ENCODE results near the gene HPS4.

HPS4 gene

GRCh38 chr22:26499188-26499703 is 15.7 kb upstream of the HPS4 start:
- DNase-seq (ENCODE audit: low read depth in 2 of 2), result no peak

- no peak for DNase-seq (ENCODE audit: low read depth in 2 of 2)
These were observed 12.9 kb upstream of the HPS4 start for GRCh38 chr22:26496456-26496855.

DNA sequence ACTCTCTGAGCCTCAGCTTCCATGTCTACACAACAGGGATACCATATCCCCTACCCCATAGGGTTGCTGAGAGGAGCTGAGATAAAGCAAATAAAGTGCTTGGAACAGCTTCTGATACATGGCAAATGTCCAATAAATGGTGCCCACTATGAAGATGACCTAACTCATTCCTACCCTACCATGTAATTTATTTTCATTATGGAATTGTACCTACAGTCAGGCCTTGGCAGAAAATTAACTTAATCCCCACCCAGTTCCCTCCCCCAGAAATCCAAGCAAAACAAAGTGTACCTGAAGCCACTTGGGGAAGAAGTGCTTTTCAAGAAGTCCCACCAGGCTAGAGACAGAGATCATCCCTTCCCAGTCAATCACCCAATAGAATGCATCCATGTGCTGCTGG is 10.9 kb upstream of the HPS4 start:
- DNase-seq (ENCODE audit: low read depth in 2 of 2), result no peak

GRCh38 chr22:26492220-26492619 is 8.6 kb upstream of the HPS4 start:
- DNase-seq (ENCODE audit: low read depth in 2 of 2), result no peak

DNA sequence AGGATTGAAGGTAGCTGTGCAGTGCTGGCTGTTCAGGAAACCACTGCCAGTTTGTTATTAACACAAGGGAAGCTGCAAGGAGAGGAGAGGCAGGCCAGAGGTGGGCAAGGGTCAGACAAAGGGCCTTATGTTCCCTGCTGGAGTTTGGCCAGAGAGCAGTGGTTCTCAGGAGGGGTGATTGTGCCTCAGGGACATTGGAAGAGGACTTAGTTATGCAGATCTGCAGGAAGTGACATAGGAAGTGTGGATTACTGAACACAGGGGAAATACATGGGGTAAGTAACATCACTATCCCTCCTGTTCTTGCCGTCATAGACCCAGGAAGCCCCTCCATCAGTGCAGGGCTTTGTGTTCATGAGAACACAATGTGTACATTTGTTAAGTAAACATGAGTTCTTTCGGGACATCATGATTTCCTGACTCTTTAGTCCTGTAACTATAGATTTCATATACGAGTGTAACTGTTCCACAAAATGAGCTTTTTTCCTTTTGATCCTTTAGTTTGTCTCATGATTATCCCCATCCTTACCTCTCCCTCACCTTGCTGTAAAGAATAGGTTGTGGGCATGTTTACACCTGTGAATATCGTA is 6.0 kb upstream of the HPS4 start:
- DNase-seq (ENCODE audit: low read depth in 2 of 2), result no peak

DNA sequence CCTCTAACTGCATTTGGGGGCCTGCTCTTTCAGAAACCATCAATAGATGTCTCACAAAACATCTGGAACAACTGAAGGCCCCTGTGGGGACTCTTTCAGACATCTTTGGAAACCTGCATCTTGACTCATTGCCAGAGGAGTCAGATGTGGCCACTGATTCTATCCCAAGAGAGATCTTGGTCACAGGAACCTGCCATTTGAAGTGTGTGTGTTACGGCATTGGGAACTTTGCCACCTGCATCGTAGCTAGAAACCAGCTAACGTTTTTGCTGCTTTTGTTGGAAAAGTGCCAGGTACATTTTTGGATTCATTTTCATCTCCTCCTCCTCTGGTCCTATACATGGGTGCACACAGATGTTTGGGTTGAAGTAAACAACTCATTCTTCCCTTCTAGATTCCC is 4.4 kb upstream of the HPS4 start:
- DNase-seq (ENCODE audit: low read depth in 2 of 2), result no peak

DNA sequence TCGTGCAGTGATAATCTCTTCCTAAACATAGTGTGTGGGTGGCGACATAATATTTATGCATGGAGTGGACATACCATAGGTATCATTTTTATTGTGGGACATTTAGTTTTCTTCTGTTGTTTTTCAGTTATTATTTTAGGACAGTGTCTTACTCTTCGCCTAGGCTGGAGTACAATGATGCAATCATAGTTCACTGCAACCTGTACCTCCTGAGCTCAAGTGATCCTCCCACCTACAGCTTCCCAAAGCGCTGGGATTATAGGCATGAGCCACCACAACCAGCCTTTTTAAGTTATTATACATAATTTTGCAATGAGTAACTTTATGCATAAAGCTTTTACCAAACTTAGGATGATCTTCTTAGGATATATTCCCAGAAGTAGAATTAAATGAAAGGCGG is 2.8 kb upstream of the HPS4 start:
- no peak for DNase-seq (ENCODE audit: low read depth in 2 of 2)

DNA sequence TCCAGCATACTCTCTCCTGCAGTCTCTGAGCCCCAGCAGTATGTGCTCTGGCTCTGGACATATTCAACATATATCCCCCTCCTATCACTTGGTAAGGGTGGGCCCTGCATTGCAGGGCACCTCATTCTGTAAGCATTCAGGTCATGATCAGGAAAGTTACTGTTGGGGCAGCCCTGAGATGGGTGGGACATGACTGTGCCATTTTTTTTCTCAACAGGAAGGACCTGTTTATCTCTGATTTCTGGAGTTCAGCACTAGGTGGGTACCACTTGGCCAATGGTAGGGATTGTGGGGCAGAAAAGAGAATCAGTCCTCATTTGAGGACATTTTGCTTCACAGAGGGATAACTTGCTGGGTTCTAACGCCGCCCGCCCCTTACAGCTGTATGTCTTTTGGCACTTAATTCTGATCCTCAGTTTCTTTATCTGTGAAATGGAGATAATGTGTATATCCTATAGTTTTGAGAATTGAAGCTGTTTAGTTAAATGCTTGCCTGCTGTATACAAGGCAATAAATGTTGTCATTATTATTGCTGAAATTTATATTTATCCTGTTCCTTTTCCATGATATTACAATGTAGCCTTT is 2.3 kb upstream of the HPS4 start:
- no peak for DNase-seq (ENCODE audit: low read depth in 2 of 2)

DNA sequence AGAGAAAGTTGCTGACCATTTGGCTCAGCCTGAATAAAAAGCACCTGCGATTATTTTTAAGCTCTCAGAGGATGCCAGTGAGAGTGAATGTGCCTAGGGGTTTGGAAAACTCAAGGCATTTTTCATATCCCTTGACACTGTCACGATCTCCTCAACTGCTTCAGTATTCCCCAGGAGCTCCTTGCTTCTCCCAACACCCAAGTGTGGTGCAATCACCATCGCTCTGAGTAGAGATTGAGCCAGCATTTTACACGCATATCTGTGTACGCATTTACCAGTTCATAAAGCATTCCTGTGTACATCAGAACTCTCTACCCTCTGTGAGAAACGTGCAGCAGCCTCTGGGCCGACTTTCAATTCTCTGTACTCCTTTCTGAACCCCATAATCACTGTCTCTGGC is 1.4 kb upstream of the HPS4 start:
- no peak for DNase-seq (ENCODE audit: low read depth in 2 of 2)

DNA sequence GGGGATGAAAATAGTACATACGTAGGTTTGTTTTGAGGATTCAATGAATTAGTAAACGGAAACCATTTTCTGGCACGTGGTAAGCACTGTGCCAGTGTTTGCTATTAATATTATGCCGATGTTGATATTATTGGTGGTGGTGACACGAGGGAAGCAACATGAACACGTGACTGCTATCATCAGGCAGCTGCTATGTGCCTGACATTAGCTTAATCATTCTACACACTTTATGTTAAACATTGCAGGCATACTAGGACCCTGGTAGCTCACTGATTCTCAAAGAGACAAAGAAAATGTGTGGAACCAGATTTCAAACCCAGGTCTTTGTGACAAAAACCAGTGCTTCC is 750 bp upstream of the HPS4 start:
- DNase-seq (ENCODE audit: low read depth in 2 of 2), result no peak

DNA sequence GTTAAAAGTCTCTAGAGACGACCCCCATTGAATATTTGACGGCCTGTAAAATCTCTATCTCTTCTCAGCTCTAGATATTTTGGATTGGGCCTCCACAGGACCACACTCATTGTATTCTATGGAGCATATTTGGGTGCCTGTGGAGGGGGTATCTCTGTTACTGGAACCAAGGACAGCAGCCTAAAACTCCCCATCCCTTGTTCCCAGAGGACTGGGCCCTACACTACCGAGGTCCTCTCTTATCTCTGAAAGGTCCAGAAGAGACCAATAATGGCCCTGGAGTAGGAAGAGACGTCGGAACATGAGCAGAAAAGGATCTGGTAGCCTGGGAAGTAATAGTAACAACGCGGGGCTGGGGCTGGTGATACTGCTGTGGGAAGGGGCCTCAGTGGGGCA is 542 bp downstream of the HPS4 start:
- DNase-seq (ENCODE audit: low read depth in 2 of 2), result no peak

GRCh38 chr22:26482161-26482560 is 1.4 kb downstream of the HPS4 start:
- DNase-seq (ENCODE audit: low read depth in 2 of 2), result no peak

DNA sequence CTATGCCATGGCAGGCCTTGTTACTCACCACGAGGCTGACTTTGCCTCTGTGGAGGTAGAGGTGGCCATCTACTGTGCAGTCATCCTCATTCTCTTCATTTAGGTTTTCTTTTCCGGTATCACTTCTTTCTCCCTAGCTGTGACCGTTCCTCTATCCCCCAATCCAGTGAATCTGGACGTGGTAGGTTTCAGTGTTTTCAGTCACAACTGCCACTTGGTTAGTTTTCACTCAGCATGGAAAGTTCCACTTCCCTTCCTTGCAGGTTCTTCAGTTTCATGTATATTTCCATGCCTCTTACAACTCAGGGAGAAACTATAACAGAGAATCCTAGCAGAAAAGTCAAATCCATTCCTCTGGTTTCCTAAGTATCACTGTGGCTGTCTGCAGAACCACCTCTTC is 1.9 kb downstream of the HPS4 start:
- DNase-seq (ENCODE audit: low read depth in 2 of 2), result no peak

GRCh38 chr22:26481112-26481693 is 2.4 kb downstream of the HPS4 start:
- no peak for DNase-seq (ENCODE audit: low read depth in 2 of 2)

GRCh38 chr22:26480611-26480932 is 3.0 kb downstream of the HPS4 start:
- no peak for DNase-seq (ENCODE audit: low read depth in 2 of 2)

- no peak for DNase-seq (ENCODE audit: low read depth in 2 of 2)
These were observed 3.6 kb downstream of the HPS4 start for GRCh38 chr22:26479792-26480610.

DNA sequence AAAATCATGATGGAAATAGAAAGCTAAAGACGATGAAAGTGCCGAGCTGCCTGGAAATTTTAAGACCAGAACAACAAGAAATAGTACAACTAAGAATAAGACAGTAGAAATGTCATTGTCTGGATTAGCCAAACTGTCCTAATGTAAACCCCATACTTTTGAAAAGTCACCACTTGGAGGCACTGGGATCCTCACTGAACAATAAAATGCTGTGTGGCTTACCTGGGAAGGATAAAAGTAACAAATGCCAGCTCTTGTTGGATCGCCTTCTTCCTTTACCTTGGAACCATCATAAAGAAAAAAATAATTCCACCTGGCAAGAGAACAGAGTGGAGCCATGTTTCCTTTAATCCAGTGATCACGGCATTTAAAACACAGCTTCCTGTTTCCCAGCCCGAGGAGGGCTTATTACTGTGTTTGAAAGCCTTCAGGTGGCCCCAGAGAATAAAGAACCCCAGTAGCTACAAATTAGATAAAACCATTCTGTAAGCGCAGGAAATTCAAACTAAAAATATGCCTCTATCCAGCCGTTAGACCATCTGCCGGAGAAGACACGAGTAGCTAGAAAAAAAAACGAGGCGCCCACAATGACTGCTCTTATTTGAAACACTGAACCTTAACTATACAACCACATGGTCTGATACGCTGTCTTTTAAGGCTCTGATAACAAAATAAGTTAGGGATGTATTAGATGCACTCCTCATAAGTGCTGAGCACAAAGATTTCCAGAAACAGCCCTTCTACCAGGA is 4.4 kb downstream of the HPS4 start:
- DNase-seq (ENCODE audit: low read depth in 2 of 2), result no peak

DNA sequence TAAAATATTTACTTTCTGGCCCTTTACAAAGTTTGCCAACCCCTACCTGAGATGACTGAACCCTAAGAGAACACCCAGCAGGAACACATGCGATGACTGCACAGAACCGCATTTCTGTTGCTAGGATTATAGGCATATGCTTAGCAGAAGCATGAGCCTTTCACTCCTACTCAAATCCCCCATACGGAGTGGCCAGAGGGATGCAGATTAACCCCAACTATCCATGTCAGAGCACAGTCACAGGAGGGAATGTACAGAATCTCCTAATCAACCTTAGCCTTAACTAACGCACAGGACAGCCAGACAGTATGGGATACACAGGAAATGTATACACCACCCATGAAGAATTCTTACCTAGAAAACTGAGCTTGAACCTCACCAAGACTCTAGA is 6.2 kb downstream of the HPS4 start:
- DNase-seq (ENCODE audit: low read depth in 2 of 2), result no peak

DNA sequence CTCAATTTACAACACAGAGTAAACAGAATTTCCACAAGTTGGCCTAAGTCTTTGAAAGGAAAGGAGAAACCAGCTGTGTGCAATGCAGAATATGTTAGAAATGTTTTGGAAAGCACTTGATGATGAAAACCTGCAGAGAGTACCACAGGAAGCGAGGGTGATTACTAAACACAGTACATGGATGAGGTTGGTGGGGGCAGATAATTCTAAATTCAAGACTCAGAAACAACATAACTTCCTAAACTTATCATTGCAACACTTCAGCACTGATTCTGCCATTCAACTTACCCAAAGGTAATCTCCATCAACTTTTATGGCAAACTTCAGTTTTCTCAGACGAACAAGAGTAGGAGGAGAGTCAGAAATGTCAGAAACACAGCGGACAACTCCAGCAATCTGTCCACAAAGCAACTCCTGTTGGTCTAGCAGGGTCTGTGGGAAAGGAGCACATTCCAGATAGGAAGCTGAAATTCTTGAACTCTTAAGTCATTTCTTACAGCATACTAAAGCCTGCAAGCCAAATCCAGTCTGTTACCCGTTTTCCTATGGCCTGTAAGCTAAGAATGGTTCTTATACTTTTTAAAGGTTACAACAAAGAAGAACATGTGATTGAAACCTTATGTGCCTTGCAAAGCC is 6.8 kb downstream of the HPS4 start:
- DNase-seq (ENCODE audit: low read depth in 2 of 2), result no peak

- DNase-seq (ENCODE audit: low read depth in 2 of 2), result no peak
These were observed 8.9 kb downstream of the HPS4 start for GRCh38 chr22:26474682-26475081.

DNA sequence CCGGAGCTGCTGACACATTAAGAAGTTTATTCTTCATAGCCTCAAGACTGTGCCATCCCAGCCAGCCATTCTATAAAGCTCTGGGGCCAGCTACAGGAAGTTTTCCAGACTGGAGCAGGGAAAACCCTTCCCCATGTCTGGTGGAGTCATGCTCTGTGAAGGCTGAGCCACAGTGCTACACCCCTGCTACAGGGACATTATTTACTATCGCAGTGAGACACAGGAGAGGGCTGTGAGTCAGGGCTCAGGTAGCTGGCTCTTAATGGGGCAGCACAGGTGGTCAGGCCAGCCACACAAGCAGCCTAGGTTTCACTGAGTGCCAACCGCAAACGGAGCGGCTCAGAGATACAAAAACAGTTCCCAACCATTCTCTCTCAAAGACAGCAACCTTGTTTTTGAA is 12.1 kb downstream of the HPS4 start:
- DNase-seq (ENCODE audit: low read depth in 2 of 2), result no peak

- DNase-seq (ENCODE audit: low read depth in 2 of 2), result no peak
These were observed 12.8 kb downstream of the HPS4 start for GRCh38 chr22:26470807-26471206.

All from stimulated activated CD8-positive, alpha-beta memory T cell treated with anti-CD3 and anti-CD28 coated beads, Interleukin-2, amount 100 ng/mL, for 1 hour (primary cell).